COLO668 (cell line): ENCODE results near the gene GLT1D1.
A peak's percentile ranks its signal among the peaks of the same experiment; 100 is the strongest.
"Not testable (repeated sequence)": the region's sequence is repeated elsewhere in the genome, so short reads cannot be mapped to it uniquely, and the experiment has no call there.

Experiments
- DNase-seq: peaks from one replicate; lab custom pipeline; 2025; ENCODE audit not compliant: unreplicated experiment; lab: John Stamatoyannopoulos, UW

Gene GLT1D1

GRCh38 chr12:128852885-128853599 is at the start of gene GLT1D1:
Gene GLT1D1, plus strand, starts transcription at chr12:128853478. Its CDS starts 104 bp downstream, at chr12:128853582.
- DNase-seq, result no peak

GRCh38 chr12:128803788-128804187 is 49.5 kb upstream of the GLT1D1 start:
- DNase-seq, result no peak

DNA sequence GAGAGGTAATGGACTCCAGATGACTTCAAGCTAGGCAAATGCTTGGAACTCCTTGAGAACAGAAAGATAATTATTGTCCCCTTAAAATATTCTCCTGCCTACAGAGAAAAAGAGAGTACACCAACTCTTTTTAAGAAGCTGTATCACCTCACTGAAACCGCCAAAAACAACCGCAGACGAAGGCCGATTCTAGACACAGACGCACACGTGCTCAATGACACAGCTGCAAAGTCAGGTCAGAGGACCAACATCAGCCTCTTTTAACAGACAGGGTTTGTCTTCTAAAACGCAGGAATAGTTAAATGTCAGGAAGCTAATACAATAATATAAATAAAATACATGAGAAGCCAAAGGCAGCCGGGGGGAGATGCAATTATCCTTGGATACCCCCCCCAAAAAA is 48.5 kb upstream of the GLT1D1 start:
- DNase-seq, result no peak

DNA sequence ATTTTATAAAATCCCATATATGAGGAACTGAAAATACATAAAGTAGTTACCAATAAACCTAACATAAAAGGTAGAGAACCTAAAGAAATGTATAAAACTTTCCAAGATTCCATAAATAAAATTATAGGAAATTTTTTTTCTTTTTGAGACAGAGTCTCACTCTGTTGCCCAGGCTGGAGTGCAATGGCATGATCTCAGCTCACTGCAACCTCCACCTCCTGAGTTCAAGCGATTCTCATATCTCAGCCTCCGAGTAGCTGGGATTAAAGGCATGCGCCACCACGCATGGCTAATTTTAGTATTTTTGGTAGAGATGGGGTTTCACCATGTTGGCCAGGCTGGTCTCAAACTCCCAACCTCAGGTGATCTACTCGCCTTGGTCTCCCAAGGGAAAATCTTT is 47.9 kb upstream of the GLT1D1 start:
- not testable (repeated sequence) for DNase-seq

DNA sequence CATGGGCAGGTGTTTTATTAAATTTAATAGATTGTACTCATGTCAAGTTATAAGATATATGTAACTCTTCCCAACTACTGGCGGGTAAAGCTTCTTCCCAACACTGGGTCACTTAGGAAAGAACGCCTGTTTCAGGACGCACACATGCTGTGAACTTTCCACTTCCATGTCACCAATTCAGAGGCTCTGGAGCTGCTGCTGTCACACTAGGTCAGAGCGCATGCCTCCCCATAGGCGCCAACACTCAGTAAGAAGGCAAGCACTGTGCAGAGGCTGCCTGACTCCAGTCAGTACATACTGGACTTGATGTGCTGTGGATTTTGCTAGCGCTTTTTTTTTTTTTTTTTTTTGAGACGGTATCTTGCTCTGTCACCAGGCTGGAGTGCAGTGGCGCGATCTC is 46.7 kb upstream of the GLT1D1 start:
- DNase-seq, result no peak

DNA sequence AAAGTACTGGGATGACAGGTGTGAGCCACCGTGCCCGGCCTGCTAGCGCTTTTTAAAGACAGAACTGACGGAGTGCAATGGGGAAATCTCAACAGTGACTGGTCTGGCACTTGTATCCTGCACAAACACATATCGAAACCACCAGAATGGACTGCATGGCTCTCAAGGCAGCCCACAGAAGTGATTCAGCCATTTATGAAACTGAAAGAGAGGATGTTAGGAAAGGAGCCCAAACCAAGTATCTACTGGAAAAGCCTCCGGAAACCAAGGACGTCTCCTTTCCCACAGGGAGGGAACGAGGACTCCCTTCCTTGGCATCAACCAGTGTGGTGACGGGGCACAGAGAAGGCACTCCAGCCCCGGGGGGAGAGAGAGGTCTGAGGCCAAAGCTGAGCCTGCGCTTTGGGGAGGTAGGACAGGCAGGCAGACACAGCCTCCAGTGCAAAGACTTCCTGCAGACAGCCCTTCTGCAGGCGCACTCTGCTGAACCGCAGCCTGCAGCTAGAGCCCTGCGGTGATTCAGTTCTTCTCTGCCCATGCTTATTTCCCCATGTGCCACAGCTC is 46.0 kb upstream of the GLT1D1 start:
- no peak for DNase-seq

- DNase-seq, result no peak
Measured at GRCh38 chr12:128808651-128809050, 44.6 kb upstream of the GLT1D1 start.

- no peak for DNase-seq
Measured at GRCh38 chr12:128810182-128811127, 42.8 kb upstream of the GLT1D1 start.

GRCh38 chr12:128811806-128812205 is 41.5 kb upstream of the GLT1D1 start:
- DNase-seq, result no peak

GRCh38 chr12:128813392-128813791 is 39.9 kb upstream of the GLT1D1 start:
- no peak for DNase-seq

DNA sequence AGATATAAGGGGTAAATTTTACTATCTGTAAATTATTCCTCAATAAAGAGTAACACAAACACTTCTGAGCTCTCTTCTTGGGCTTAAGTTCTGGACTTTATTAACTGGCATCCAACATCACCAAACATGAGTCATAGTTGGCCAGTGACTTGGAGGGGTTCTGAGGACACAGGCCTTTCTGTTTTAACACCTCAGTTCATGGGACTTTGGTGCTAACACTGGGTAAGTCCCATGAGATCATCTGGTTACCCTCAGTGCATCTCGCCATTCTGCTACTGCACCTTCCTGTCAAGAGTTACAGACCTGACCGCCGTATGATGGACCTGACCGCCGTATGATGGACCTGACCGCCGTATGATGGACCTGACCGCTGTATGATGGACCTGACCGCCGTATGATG is 39.4 kb upstream of the GLT1D1 start:
- DNase-seq, result no peak

DNA sequence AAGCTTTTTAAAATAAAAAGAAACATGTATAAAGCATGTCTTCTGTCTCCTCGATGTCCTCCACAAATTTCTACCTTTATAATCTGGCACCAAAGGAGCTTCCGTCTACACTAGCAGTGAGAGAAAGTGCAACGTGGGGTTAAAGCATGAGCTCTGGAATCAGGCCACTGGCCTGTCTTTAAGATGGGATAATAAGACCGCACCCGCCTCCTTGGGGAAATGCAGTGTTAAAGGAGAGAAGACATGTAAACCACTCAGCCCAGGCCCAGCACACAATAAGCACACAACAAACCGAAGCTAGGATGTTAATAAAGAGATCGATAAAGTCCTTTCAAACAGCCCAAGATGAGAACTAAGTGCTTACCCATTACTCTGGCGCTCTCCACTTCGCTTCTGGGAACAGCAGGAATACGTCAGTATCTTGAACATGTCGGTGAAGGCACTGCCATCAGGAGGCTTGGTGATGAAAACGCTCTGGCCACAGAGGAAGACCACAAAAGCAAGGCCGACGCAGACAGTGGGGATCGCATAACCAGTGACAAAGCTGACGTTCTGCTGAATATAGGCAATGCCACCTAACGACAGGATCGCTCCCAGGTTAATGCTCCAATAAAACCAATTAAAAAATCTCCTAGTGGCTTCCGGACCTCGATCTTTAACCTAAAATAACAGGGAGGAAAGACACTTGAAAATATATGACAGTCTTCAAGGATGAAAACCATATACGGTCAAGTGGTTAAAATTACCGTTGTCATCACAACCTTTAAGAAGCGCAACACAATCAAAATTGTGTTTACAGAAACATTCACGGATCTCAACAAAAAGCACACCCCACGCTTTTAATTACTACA is 38.6 kb upstream of the GLT1D1 start:
- DNase-seq, result no peak

GRCh38 chr12:128815779-128816642 is 37.3 kb upstream of the GLT1D1 start:
- DNase-seq, result no peak

DNA sequence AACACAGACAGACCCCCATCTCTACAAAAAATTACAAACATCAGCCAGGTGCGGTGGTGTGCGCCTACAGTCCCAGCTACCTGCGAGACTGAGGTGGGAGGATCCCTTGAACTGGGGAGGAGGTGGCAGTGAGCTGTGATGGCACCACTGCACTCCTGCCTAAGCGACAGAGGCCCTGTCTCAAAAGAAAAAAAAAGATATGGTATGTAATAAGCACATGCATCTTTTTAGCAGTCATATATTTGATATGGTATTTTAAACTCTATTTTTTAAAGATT is 36.7 kb upstream of the GLT1D1 start:
- no peak for DNase-seq

GRCh38 chr12:128817111-128818015 is 35.9 kb upstream of the GLT1D1 start:
- DNase-seq, result peak; percentile 53

- peak; percentile 3 for DNase-seq
Measured at GRCh38 chr12:128818065-128819022, 34.9 kb upstream of the GLT1D1 start.

GRCh38 chr12:128819293-128820144 is 33.8 kb upstream of the GLT1D1 start:
- DNase-seq, result peak; percentile 49
